Smooth muscle cell of the umbilical artery (primary cell): Measurements from ENCODE around the gene TMEM239. TPM values are rescaled to one million over a fixed set of nuclear protein-coding genes. Genes with fewer than 3 reads are reported as not detected.

Experiments
- total RNA-seq: library from RNA; depleted of rRNA; stranded (reverse); fragments of >200 nt; gene quantifications from 2 replicates; pipeline ENCODE4 v1.2.3, GENCODE V29; 2014

The TMEM239 gene
- total RNA-seq: not detected in 2 replicates

DNA sequence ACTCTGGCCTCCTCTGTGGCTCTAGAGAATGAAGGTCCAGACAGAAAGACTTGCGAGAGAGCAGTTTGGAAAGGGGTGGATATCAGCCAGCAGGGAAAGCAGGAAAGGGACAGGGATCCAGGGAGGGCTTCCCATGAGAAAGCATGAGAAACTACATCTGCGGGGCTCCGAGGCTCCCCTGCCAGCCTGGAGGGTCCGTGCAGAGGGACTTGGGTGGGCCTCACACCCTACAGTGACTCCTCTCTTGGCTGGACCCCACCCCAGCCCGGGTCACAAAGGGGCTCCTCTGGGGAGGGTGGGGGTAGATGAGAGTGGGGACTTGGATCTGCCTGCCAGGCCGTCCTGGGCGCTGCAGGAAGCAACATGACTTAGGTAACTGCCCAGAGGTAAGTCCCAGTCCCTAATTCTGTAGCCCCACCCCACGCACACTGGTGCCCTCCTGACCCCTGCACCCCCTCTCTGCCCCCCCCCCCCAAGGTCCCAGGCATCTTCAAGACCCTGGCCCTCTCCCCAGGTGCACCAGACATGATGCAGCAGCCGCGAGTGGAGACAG, at the start of gene TMEM239:
Gene TMEM239, plus strand, starts transcription at position 335 of the 553 bp plus-strand sequence. Its CDS starts 191 bp downstream, at position 526.

DNA sequence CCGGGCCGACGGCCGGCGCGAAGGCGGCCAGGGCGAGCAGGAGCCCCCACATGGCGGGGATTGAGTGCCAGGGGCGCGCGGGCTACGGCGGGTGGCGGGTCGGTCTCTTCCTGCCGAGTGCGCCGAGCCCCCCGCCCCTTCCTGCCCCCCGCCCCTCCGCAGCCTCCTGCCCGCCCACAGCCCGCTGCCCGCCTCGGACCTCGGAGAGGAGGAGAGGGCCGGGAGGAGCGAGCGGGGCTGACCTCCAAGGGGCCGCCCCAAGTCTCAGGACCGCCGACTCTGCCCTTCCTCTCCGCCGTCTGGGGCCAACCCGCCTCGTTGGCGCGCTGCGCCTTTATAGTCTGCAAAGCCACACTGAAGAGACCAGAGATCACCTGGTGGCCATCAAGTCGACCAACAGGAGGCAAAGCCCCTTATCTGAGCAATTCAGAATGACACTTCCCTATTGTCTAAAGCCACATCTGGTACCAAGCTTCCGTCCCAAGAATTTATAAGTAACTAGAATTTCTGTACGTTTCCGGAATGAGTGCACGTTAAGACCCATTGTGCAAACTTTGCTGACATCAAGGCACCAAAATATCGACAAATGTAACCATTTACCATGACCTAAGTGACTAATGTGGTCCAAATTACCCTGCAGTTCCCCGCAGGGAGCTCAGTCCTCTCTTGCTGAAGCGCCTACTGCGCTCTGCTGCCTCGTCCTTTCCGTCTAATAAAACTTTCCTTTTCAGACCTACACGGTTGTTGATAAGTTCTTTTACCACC, 15.5 kb upstream of the TMEM239 start, which contains the start of gene CPXM1:
Gene CPXM1, minus strand, starts transcription at position 107 of the 765 bp plus-strand sequence. Its CDS starts 55 bp downstream, at position 52.

DNA sequence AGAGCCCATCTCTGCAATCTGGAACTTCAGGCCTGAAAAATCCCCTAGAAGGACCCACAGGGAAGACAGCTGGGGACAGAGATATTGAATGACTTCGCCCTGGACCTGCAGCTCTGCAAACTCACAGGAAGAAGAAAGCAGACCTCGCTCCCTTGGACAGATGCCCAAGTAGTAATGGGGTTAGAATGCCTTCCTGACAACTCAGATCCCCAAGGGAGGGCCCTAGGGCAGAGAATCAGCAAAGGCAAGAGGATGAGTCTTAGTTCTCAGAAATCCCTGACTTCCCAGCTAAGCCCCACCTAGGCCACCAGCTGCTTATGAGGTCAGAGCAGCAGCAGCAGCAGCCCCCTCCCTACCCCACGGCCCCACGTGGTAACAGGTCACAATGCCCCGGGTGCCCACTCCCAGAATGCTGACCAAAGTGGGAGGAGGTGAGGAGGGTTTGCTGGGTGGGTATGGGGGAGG, 1.5 kb upstream of the TMEM239 start, which contains the start of gene C20orf141:
Gene C20orf141, plus strand, starts transcription at position 401 of the 465 bp plus-strand sequence. CDS start 198 bp downstream, outside the sequence.

DNA sequence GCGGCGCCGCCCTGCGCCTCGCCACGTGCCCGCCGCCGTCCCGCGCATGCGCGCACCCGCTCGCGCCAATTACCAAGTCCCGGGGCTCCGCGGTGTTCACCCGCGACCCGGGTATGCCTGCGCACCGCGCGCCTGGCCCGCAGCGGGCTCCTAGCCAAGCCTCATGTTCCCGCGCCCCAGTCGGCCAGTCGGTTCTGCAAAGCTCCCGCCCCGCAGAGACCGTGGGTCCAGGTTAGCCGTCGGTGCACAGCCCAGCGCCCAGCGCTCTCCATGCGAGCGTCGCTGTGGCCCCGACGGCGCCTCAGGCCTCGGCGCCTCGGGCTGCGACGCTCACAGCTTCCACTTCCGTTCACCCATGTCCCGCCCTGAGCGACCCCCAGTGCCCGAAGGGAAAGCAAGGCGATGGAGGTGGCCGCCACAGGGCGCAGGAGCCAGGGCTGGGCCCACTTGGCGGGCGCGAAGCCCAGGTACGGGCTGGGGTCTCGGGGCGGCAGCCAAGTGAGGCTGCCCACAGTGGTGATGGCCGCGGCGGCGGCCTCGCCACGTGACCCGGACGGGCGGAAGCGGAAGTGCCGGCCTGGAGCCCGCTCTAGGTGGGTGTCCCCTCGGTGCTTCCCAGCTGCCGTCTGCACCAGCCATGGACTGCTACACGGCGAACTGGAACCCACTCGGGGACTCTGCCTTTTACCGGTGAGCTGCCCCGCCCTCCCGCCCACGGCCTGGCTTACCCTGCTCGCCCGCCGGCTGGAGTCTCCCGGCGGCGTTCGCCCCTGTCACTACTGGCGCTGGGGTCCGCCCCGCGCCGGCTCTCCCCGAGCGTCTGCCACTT, 24.2 kb downstream of the TMEM239 start, which contains the start of the genes PCED1A and VPS16:
Gene PCED1A, minus strand, starts transcription at position 518 of the 829 bp plus-strand sequence. CDS start 743 bp downstream, outside the sequence.
Gene VPS16, plus strand, starts transcription at position 608 of the 829 bp plus-strand sequence. Its CDS starts 30 bp downstream, at position 638.

Other genes with a start within 250 kb of the TMEM239 start
- 119 and 127 TPM in 2 replicates for gene NOP56, start 163.7 kb upstream of the TMEM239 start, total RNA-seq
- gene IDH3B, start 152.1 kb upstream of the TMEM239 start, total RNA-seq: 62.1 and 66.0 TPM in 2 replicates
- 1.8 and 1.9 TPM in 2 replicates for gene EBF4, start 123.6 kb upstream of the TMEM239 start, total RNA-seq
- 1.1 and 3.9 TPM in 2 replicates for gene CPXM1, start 15.7 kb upstream of the TMEM239 start, total RNA-seq
- not detected in 2 replicates for gene C20orf141, start 1.4 kb upstream of the TMEM239 start, total RNA-seq
- gene PCED1A, start 24.3 kb downstream of the TMEM239 start, total RNA-seq: 26.5 and 33.0 TPM in 2 replicates
- gene VPS16, start 24.4 kb downstream of the TMEM239 start, total RNA-seq: 51.2 and 57.6 TPM in 2 replicates
- gene PTPRA, start 57.1 kb downstream of the TMEM239 start, total RNA-seq: 20.2 and 32.8 TPM in 2 replicates
- 0.59 TPM in 1 of 2 replicates, not detected in the other for gene GNRH2, start 227.3 kb downstream of the TMEM239 start, total RNA-seq
- 25.2 and 30.6 TPM in 2 replicates for gene MRPS26, start 229.7 kb downstream of the TMEM239 start, total RNA-seq